ENCODE results near the gene CAP2.

CAP2 gene

DNA sequence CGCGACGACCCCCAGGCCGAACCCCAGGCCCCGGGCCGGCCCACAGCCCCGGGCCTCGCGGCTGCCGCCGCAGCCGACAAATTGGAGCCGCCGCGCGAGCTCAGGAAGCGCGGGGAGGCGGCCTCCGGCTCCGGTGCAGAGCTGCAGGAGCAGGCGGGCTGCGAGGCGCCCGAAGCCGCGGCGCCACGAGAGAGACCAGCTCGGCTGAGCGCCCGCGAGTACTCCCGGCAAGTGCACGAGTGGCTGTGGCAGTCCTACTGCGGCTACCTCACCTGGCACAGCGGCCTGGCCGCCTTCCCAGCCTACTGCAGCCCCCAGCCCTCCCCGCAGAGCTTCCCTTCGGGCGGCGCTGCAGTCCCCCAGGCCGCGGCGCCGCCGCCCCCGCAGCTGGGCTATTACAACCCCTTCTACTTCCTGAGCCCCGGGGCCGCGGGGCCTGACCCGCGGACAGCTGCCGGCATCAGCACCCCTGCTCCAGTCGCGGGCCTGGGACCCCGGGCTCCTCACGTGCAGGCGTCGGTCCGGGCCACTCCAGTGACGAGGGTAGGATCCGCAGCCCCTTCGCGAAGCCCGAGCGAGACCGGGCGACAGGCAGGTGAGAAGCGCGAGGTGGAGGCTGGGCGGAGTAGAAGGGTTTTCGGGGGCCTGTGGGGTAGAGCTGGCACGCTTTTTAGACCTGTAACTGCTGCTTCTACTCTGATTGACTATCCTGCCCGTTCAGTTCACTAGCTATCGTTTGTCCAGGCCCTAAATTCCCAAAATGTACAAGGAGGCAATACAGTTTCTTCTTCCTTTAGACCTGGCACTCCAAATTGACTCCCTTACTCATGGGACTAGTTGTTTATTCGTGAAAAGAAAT is 207.4 kb downstream of the CAP2 start:
- H3K27me3 ChIP-seq (ENCODE audit: insufficient read depth, low read length) = no peaks in the 10 kb centered on the region
- H3K18ac ChIP-seq (ENCODE audit: low read length) = no peak overlapping the region
- H4K8ac ChIP-seq (ENCODE audit: low read depth, low read length) = peak overlapping the region; percentile 38
- H2BK5ac ChIP-seq (ENCODE audit: low read depth, low read length, poor library complexity) = peak overlapping the region; percentile 49
- H3K4me1 ChIP-seq (ENCODE audit: control insufficient read depth in 1 of 2, insufficient read depth in 2 of 2, low read length in 2 of 2) = peaks cover 0 to 8% of the 10 kb centered on the region in 2 experiments
- DNase-seq = peak; percentile 34 to 55
- peaks cover 6% of the 10 kb centered on the region for H3K79me1 ChIP-seq (ENCODE audit: low read length)
- peak overlapping the region; percentile 33 for H3K14ac ChIP-seq (ENCODE audit: low read length)
- H3K4ac ChIP-seq (ENCODE audit: low read depth, low read length) = no peak overlapping the region
- peak overlapping the region; percentile 75 for H3K9ac ChIP-seq (ENCODE audit: low read length)
- no peak overlapping the region for H3K23ac ChIP-seq (ENCODE audit: low read length)
- WGBS (ENCODE audit: extremely low coverage, insufficient coverage, insufficient read length) = no CpG with 5 or more reads among the region's 77 CpGs
- H4K91ac ChIP-seq (ENCODE audit: low read depth, low read length) = peak overlapping the region; percentile 49
- peak overlapping the region; percentile 75 for H2AFZ ChIP-seq (ENCODE audit: insufficient read depth, low read length, poor library complexity)
- peaks cover 0 to 2% of the 10 kb centered on the region in 2 experiments for H3K36me3 ChIP-seq (ENCODE audit: control insufficient read depth in 1 of 2, insufficient read depth in 2 of 2, low read length in 2 of 2)
- peak overlapping the region; percentile 80 for H3K4me3 ChIP-seq (ENCODE audit: low read depth, low read length)
- H3K27ac ChIP-seq (ENCODE audit: low read depth, low read length) = peak overlapping the region; percentile 75
- H3K4me2 ChIP-seq (ENCODE audit: low read length) = peak overlapping the region; percentile 96
- no peak overlapping the region for H2BK120ac ChIP-seq (ENCODE audit: insufficient read depth, low read length, poor library complexity)
- no peak overlapping the region for H4K12ac ChIP-seq (ENCODE audit: low read depth, low read length)
- no peak overlapping the region for H2AK5ac ChIP-seq (ENCODE audit: low read length)
- no peak overlapping the region for H2BK12ac ChIP-seq (ENCODE audit: low read length)
- H3K9me3 ChIP-seq (ENCODE audit: insufficient read depth, low read depth, low read length) = no peaks in the 10 kb centered on the region
- H3K79me2 ChIP-seq (ENCODE audit: control insufficient read depth, insufficient read depth, low read length, poor library complexity) = peaks cover 2% of the 10 kb centered on the region

DNA sequence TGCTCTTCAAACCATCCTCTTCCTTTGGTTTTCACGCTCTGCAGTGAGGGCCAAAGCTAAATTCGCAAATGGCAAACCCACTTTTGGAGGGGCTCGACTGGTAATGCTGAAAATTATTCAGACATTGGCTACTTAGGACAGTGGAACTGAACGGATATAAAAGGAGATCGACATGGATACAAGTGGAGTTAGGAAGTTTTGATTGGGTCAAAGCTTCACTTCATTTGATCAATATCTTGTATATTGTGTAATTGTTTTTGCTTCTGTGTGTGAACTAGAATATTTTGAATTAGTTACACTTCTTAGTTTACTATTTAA is 207.9 kb downstream of the CAP2 start:
- Histone ChIP-seq H3K79me2 (ENCODE audit: control insufficient read depth, insufficient read depth, low read length, poor library complexity) (peaks cover 2% of the 10 kb centered on the region), H3K79me1 (ENCODE audit: low read length) (peaks cover 6% of the 10 kb centered on the region), H3K36me3 (ENCODE audit: control insufficient read depth in 1 of 2, insufficient read depth in 2 of 2, low read length in 2 of 2) (peaks cover 0 to 2% of the 10 kb centered on the region in 2 experiments), H3K27ac (ENCODE audit: low read depth, low read length) (no peak overlapping the region), H2AK5ac (ENCODE audit: low read length) (no peak overlapping the region), H2BK5ac (ENCODE audit: low read depth, low read length, poor library complexity) (no peak overlapping the region), H4K8ac (ENCODE audit: low read depth, low read length) (no peak overlapping the region), H3K9me3 (ENCODE audit: insufficient read depth, low read depth, low read length) (no peaks in the 10 kb centered on the region), H3K27me3 (ENCODE audit: insufficient read depth, low read length) (no peaks in the 10 kb centered on the region), H3K4me3 (ENCODE audit: low read depth, low read length) (no peak overlapping the region), H3K9ac (ENCODE audit: low read length) (peak overlapping the region; percentile 11), H4K12ac (ENCODE audit: low read depth, low read length) (no peak overlapping the region), H3K18ac (ENCODE audit: low read length) (no peak overlapping the region), H3K23ac (ENCODE audit: low read length) (no peak overlapping the region), H2AFZ (ENCODE audit: insufficient read depth, low read length, poor library complexity) (peak overlapping the region; percentile 75), H4K91ac (ENCODE audit: low read depth, low read length) (no peak overlapping the region), H3K4ac (ENCODE audit: low read depth, low read length) (no peak overlapping the region), H3K14ac (ENCODE audit: low read length) (no peak overlapping the region), H2BK12ac (ENCODE audit: low read length) (no peak overlapping the region), H3K4me1 (ENCODE audit: control insufficient read depth in 1 of 2, insufficient read depth in 2 of 2, low read length in 2 of 2) (peaks cover 0 to 8% of the 10 kb centered on the region in 2 experiments), H2BK120ac (ENCODE audit: insufficient read depth, low read length, poor library complexity) (no peak overlapping the region), H3K4me2 (ENCODE audit: low read length) (peak overlapping the region; percentile 96)
- DNase-seq = peak in 1 of 2 donors; percentile 18
- WGBS (ENCODE audit: extremely low coverage, insufficient coverage, insufficient read length) = no CpG with 5 or more reads among the region's 5 CpGs

- Histone ChIP-seq H2BK12ac (ENCODE audit: low read length) (no peak overlapping the region), H3K9ac (ENCODE audit: low read length) (no peak overlapping the region), H3K4me3 (ENCODE audit: low read depth, low read length) (no peak overlapping the region), H4K12ac (ENCODE audit: low read depth, low read length) (no peak overlapping the region), H2AFZ (ENCODE audit: insufficient read depth, low read length, poor library complexity) (no peak overlapping the region), H4K91ac (ENCODE audit: low read depth, low read length) (no peak overlapping the region), H3K23ac (ENCODE audit: low read length) (no peak overlapping the region), H3K79me2 (ENCODE audit: control insufficient read depth, insufficient read depth, low read length, poor library complexity) (peaks cover 2% of the 10 kb centered on the region), H3K4me1 (ENCODE audit: control insufficient read depth in 1 of 2, insufficient read depth in 2 of 2, low read length in 2 of 2) (peaks cover 0 to 8% of the 10 kb centered on the region in 2 experiments), H3K27ac (ENCODE audit: low read depth, low read length) (no peak overlapping the region), H3K9me3 (ENCODE audit: insufficient read depth, low read depth, low read length) (no peaks in the 10 kb centered on the region), H2BK120ac (ENCODE audit: insufficient read depth, low read length, poor library complexity) (no peak overlapping the region), H4K8ac (ENCODE audit: low read depth, low read length) (no peak overlapping the region), H3K36me3 (ENCODE audit: control insufficient read depth in 1 of 2, insufficient read depth in 2 of 2, low read length in 2 of 2) (peaks cover 0 to 2% of the 10 kb centered on the region in 2 experiments), H3K18ac (ENCODE audit: low read length) (no peak overlapping the region), H3K4me2 (ENCODE audit: low read length) (no peak overlapping the region), H3K4ac (ENCODE audit: low read depth, low read length) (no peak overlapping the region), H2AK5ac (ENCODE audit: low read length) (no peak overlapping the region), H3K79me1 (ENCODE audit: low read length) (peaks cover 6% of the 10 kb centered on the region), H2BK5ac (ENCODE audit: low read depth, low read length, poor library complexity) (no peak overlapping the region), H3K27me3 (ENCODE audit: insufficient read depth, low read length) (no peaks in the 10 kb centered on the region), H3K14ac (ENCODE audit: low read length) (no peak overlapping the region)
- DNase-seq = no peak
- WGBS (ENCODE audit: extremely low coverage, insufficient coverage, insufficient read length) = no CpG with 5 or more reads among the region's 1 CpG
Observed at GRCh38 chr6:17602888-17603287, 209.5 kb downstream of the CAP2 start.

- H2BK120ac ChIP-seq (ENCODE audit: insufficient read depth, low read length, poor library complexity) = no peak overlapping the region
- WGBS (ENCODE audit: extremely low coverage, insufficient coverage, insufficient read length) = no CpG with 5 or more reads among the region's 4 CpGs
- no peak overlapping the region for H3K4ac ChIP-seq (ENCODE audit: low read depth, low read length)
Observed at GRCh38 chr6:17606606-17607005, 213.2 kb downstream of the CAP2 start.

More at GRCh38 chr6:17606606-17607005, 213.2 kb downstream of the CAP2 start:
- Histone ChIP-seq H2BK12ac (ENCODE audit: low read length) (no peak overlapping the region), H3K79me1 (ENCODE audit: low read length) (no peaks in the 10 kb centered on the region), H2BK5ac (ENCODE audit: low read depth, low read length, poor library complexity) (no peak overlapping the region), H3K4me1 (ENCODE audit: control insufficient read depth in 1 of 2, insufficient read depth in 2 of 2, low read length in 2 of 2) (peaks cover 0 to 3% of the 10 kb centered on the region in 2 experiments), H3K14ac (ENCODE audit: low read length) (no peak overlapping the region), H3K18ac (ENCODE audit: low read length) (no peak overlapping the region), H3K27ac (ENCODE audit: low read depth, low read length) (no peak overlapping the region), H3K27me3 (ENCODE audit: insufficient read depth, low read length) (no peaks in the 10 kb centered on the region), H3K9ac (ENCODE audit: low read length) (no peak overlapping the region), H4K8ac (ENCODE audit: low read depth, low read length) (no peak overlapping the region), H4K12ac (ENCODE audit: low read depth, low read length) (no peak overlapping the region), H3K9me3 (ENCODE audit: insufficient read depth, low read depth, low read length) (no peaks in the 10 kb centered on the region), H3K4me2 (ENCODE audit: low read length) (no peak overlapping the region), H3K79me2 (ENCODE audit: control insufficient read depth, insufficient read depth, low read length, poor library complexity) (no peaks in the 10 kb centered on the region), H4K91ac (ENCODE audit: low read depth, low read length) (no peak overlapping the region), H2AFZ (ENCODE audit: insufficient read depth, low read length, poor library complexity) (no peak overlapping the region), H3K23ac (ENCODE audit: low read length) (no peak overlapping the region), H3K4me3 (ENCODE audit: low read depth, low read length) (no peak overlapping the region), H2AK5ac (ENCODE audit: low read length) (no peak overlapping the region), H3K36me3 (ENCODE audit: control insufficient read depth in 1 of 2, insufficient read depth in 2 of 2, low read length in 2 of 2) (peaks cover 2% of the 10 kb centered on the region in 2 experiments)
- DNase-seq = no peak

Measured in trophoblast cell (in vitro differentiated cells and primary cell).